HG03571 (cell line): ENCODE measurements around the gene HPN.
"Not testable (repeated sequence)": the region's sequence is repeated elsewhere in the genome, so short reads cannot be mapped to it uniquely, and the experiment has no call there.

ENCODE experiments used
- ATAC-seq: cut with Tn5 transposase; IDR thresholded peaks from one replicate; pipeline ENCODE4 v1.9.1; 2021; ENCODE audit not compliant: unreplicated experiment

The HPN gene

GRCh38 chr19:35100588-35101533 lies 59.3 kb downstream of the HPN start:
- no peak for ATAC-seq

DNA sequence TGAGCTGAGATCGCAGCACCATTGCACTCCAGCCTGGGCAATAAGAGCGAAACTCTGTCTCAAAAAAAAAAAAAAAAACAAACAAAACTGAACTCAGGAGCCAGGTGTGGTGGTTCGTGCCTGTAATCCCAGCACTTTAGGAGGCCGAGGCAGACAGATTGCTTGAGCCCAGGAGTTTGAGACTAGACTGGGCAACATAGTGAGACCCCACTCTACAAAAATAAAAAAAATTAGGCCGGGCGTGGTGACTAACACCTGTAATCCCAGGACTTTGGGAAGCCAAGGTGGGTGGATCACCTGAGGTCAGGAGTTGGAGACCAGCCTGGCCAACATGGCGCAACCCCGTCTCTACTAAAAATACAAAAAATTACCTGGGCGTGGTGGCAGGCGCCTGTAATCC lies 60.4 kb downstream of the HPN start:
- ATAC-seq: not testable (repeated sequence)

DNA sequence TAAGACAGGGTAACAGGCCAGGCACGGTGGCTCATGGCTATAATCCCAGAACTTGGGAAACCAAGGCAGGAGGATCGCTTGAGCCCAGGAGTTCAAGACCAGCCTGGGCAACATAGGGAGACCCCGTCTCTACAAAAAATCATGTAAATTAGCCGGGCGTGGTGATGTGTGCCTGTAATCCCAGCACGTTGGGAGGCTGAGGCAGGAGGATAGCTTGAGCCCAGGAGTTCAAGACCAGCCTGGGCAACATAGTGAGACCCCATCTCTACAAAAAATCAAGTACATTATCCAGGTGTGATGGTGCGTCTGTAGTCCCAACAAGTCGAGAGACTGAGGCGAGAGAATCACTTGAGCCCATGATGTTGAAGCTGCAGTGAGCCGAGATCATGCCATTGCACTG lies 62.1 kb downstream of the HPN start:
- ATAC-seq: not testable (repeated sequence)

GRCh38 chr19:35104361-35104760 lies 62.8 kb downstream of the HPN start:
- ATAC-seq: no peak

DNA sequence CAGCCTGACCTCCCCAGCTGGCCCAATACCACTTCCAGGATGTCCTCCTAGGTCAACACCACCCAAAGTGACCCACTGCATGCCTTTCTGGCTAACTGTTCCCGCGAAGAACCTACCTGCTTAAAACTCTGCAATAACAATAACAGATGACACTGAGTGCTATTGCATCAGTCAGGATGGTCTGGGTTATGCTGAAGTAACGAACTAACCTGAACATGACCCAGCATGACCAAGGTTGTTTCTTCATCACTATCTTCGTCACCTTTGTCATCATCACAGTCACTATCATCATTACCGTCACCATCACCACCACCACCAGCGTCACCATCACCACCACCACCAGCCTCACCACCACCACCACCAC lies 63.5 kb downstream of the HPN start:
- no peak for ATAC-seq

- ATAC-seq: no peak
Observed at GRCh38 chr19:35105411-35106290, 64.1 kb downstream of the HPN start.

DNA sequence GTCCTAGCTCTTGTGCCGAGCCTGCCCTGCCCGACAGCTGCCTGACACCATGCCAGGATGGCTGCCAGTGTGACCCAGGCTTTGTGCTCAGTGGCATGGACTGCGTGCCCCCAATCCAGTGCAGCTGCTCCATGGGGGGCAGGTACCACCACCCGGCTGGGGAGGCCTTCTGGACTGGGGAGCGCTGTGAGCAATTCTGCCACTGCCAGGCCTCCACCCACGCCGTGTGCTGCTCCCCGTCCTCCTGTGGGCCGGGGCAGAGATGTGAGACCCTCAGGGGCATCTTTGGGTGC lies 64.7 kb downstream of the HPN start:
- no peak for ATAC-seq

GRCh38 chr19:35106898-35107541 lies 65.5 kb downstream of the HPN start:
- no peak for ATAC-seq

GRCh38 chr19:35107545-35107944 lies 66.0 kb downstream of the HPN start:
- ATAC-seq: no peak

GRCh38 chr19:35108730-35109129 lies 67.2 kb downstream of the HPN start:
- ATAC-seq: no peak

DNA sequence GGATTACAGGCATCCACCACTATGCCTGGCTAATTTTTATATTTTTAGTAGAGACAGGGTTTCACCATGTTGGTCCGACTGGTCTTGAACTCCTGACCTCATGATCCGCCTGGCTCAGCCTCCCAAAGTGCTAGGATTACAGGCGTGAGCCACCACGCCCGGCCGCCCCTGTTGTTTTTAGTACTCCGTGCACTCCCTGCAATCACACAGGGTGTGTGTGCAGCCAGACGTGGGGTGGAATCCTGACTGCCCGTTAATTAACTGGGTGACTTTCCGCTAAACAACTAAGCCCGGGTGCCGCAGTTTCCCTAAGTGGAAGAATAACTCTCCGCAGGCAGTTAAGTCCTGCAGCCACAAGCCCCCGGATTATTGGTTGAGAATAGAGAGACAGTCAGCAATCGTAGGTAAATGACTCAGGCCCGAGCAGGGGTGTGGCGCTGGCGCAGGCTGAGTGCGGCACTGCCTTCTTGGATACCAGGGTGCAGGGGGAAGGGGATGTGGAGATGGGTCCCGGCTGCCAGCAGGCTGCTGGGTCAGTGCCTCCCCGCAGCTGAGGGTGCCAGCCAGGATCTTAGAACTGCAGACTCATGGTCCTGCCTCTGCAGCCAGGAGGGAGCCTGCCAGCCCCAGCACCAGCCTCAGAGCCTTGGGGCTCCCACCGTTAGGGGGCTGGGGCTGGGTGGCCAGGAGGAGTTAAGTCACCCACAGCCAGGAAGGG lies 68.0 kb downstream of the HPN start:
- ATAC-seq: no peak

DNA sequence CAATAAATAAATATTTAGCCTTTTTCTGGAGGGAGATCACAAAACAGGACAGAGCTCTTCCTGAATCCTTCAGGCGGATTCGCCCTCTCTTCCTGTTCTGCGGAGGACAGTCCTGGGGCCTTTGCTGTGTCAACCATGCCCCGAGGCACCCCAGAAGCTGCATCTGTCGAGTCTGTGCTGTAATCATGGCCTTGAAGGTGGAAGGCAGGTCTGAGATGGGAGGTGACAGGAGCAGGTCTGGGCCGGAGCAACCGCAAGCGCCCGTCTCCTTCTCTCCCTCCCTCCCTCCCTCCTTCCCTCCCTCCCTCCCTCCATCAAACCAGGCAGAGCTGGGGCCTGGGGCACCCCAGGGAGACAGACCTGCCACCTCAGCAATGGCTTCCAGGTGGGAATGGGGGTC lies 69.5 kb downstream of the HPN start:
- ATAC-seq: no peak

DNA sequence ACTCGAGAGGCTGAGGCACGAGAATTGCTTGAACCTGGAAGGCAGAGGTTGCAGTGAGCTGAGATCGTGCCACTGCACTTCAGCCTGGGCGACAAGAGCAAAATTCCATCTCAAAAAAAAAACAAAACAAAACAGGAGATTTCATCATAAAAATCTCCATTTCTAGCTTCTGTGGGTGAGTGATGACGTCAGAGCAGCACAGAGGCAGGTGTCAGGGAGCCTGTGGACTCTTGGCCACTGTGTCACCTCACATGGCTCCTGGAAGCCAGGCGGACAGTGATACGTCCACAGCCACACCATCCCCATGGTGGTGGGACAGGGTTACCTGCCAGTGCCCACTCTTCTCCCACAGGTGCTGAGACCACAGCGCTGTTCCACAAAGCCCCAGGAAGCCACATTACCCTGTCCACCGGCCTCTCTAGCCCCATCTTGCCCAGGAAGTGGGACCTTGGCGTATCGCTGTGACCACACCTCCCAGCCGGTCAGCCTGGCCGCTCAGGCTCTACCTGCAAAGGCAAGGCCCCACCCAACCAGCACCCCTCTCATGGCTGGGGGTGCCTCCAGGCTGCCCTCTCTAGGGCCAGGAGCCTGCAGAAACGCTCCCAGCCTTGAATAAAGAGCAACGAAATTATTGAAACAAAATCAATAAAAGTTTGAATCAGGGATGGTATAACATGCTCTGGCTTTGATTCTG lies 71.6 kb downstream of the HPN start:
- ATAC-seq: no peak

GRCh38 chr19:35114353-35115176 lies 73.0 kb downstream of the HPN start:
- ATAC-seq: no peak

GRCh38 chr19:35115177-35115951 lies 73.8 kb downstream of the HPN start, which contains the start of gene FXYD3:
FXYD3 (plus strand) TSS chr19:35115823; CDS start chr19:35119377, 3,554 bp downstream.
- ATAC-seq: no peak
